H9 (cell line): ENCODE data around the gene DAZAP1. TPM values are rescaled to one million over a fixed set of nuclear protein-coding genes. Genes with fewer than 3 reads are reported as not detected.
A peak's percentile ranks its signal among the peaks of the same experiment; 100 is the strongest.

Source experiments
- DNase-seq: peaks from one replicate; pipeline ENCODE4 v3.0.0-alpha.2; 2017
- H2AFZ ChIP-seq: one replicate; pipeline ENCODE4 v1.6.1; 2013; ENCODE audit warnings: mild to moderate bottlenecking, low read length, control low read depth, moderate library complexity
- H2AK5ac ChIP-seq: 2 replicates; pipeline ENCODE4 v1.6.1; 2013; ENCODE audit warnings: low read length, control low read depth, mixed read lengths; ENCODE audit not compliant: insufficient read length
- H2BK120ac ChIP-seq: one replicate; pipeline ENCODE4 v1.6.1; 2013; ENCODE audit warnings: low read depth, mild to moderate bottlenecking, low read length, control low read depth, inconsistent platforms; ENCODE audit not compliant: poor library complexity, severe bottlenecking
- H2BK12ac ChIP-seq: 2 replicates; pipeline ENCODE4 v1.6.1; 2013; ENCODE audit warnings: low read length, control low read depth, mixed read lengths, low read depth; ENCODE audit not compliant: insufficient read length
- H2BK15ac ChIP-seq: 2 replicates; pipeline ENCODE4 v1.6.1; 2013; ENCODE audit warnings: low read depth, low read length, control low read depth
- H2BK20ac ChIP-seq: one replicate; pipeline ENCODE4 v1.6.1; 2013; ENCODE audit warnings: low read depth, mild to moderate bottlenecking, low read length, control low read depth, inconsistent platforms; ENCODE audit not compliant: poor library complexity, severe bottlenecking
- H2BK5ac ChIP-seq: 2 replicates; pipeline ENCODE4 v1.6.1; 2013; ENCODE audit warnings: low read length, control low read depth, mixed read lengths; ENCODE audit not compliant: insufficient read length
- H3K14ac ChIP-seq: 2 replicates; pipeline ENCODE4 v1.6.1; 2013; ENCODE audit warnings: low read length, control low read depth; ENCODE audit not compliant: insufficient read depth
- H3K18ac ChIP-seq: 2 replicates; pipeline ENCODE4 v1.6.1; 2013; ENCODE audit warnings: low read depth, mild to moderate bottlenecking, mixed read lengths, low read length, control low read depth; ENCODE audit not compliant: insufficient read length
- H3K23ac ChIP-seq: 2 replicates; pipeline ENCODE4 v1.6.1; 2013; ENCODE audit warnings: low read length, control low read depth, mixed read lengths, low read depth; ENCODE audit not compliant: insufficient read length
- H3K23me2 ChIP-seq: 2 replicates; pipeline ENCODE4 v1.6.1; 2013; ENCODE audit warnings: low read depth, mild to moderate bottlenecking, mixed read lengths, low read length, control low read depth; ENCODE audit not compliant: insufficient read length, poor library complexity, severe bottlenecking
- H3K27ac ChIP-seq: 2 replicates; pipeline ENCODE4 v1.5.1; 2013; ENCODE audit warnings: low read length, control low read depth, mixed read lengths, low read depth; ENCODE audit not compliant: insufficient read length
- H3K27me3 ChIP-seq: 2 replicates; pipeline ENCODE4 v1.6.1; 2013; ENCODE audit warnings: low read length, control low read depth, inconsistent platforms; ENCODE audit not compliant: insufficient read depth
- H3K4ac ChIP-seq: 2 replicates; pipeline ENCODE4 v1.6.1; 2013; ENCODE audit warnings: low read depth, mild to moderate bottlenecking, control low read depth, inconsistent platforms, low read length, moderate library complexity
- H3K4me1 ChIP-seq: 2 replicates; pipeline ENCODE4 v1.6.1; 2013; ENCODE audit warnings: low read length, control low read depth, inconsistent platforms; ENCODE audit not compliant: insufficient read depth
- H3K4me2 ChIP-seq: 2 replicates; pipeline ENCODE4 v1.6.1; 2013; ENCODE audit warnings: low read length, control low read depth, mixed read lengths; ENCODE audit not compliant: insufficient read length, insufficient read depth
- H3K56ac ChIP-seq: 2 replicates; pipeline ENCODE4 v1.6.1; 2013; ENCODE audit warnings: low read depth, mild to moderate bottlenecking, mixed read lengths, low read length, control low read depth; ENCODE audit not compliant: insufficient read length
- H3K79me1 ChIP-seq: 2 replicates; pipeline ENCODE4 v1.6.1; 2013; ENCODE audit warnings: low read depth, mild to moderate bottlenecking, moderate library complexity, low read length, control low read depth, inconsistent platforms; ENCODE audit not compliant: insufficient read depth, poor library complexity, severe bottlenecking
- H3K79me2 ChIP-seq: 2 replicates; pipeline ENCODE4 v1.6.1; 2013; ENCODE audit warnings: low read length, control low read depth, inconsistent platforms; ENCODE audit not compliant: insufficient read depth
- H3K9ac ChIP-seq: 2 replicates; pipeline ENCODE4 v1.6.1; 2013; ENCODE audit warnings: low read length, control low read depth, mixed read lengths; ENCODE audit not compliant: insufficient read length; ENCODE audit errors: extremely low read depth
- H3K9me3 ChIP-seq: one replicate; pipeline ENCODE4 v1.6.1; 2013; ENCODE audit warnings: low read depth, low read length, inconsistent platforms; ENCODE audit not compliant: control insufficient read depth
- H3T11ph ChIP-seq: one replicate; pipeline ENCODE4 v1.6.1; 2013; ENCODE audit warnings: mild to moderate bottlenecking, low read length, control low read depth, inconsistent platforms
- H4K20me1 ChIP-seq: one replicate; pipeline ENCODE4 v1.6.1; 2013; ENCODE audit not compliant: control insufficient read depth, insufficient read length, insufficient read depth
- H4K5ac ChIP-seq: 2 replicates; pipeline ENCODE4 v1.6.1; 2013; ENCODE audit warnings: low read depth, mild to moderate bottlenecking, mixed read lengths, low read length, control low read depth; ENCODE audit not compliant: insufficient read length
- H4K8ac ChIP-seq: replicated peaks from 2 replicates; pipeline ENCODE4 v1.6.1; 2013; ENCODE audit warnings: low read length, control low read depth, mixed read lengths, low read depth; ENCODE audit not compliant: insufficient read length
- H4K91ac ChIP-seq: 2 replicates; pipeline ENCODE4 v1.6.1; 2013; ENCODE audit warnings: low read depth, mild to moderate bottlenecking, moderate library complexity, mixed read lengths, low read length, control low read depth; ENCODE audit not compliant: insufficient read length
- H3K27ac Mint-ChIP-seq, 3 experiments: 2 replicates in 2 of 3; 3 replicates in 1 of 3; pipeline ENCODE4 v1.8.0; 2020 to 2021; ENCODE audit warnings: mixed read lengths in 3 of 3, mild to moderate bottlenecking in 1 of 3, moderate library complexity in 1 of 3
- H3K27me3 Mint-ChIP-seq: 2 replicates; pipeline ENCODE4 v1.8.0; 2021; ENCODE audit warnings: low read depth, mild to moderate bottlenecking, moderate library complexity, mixed read lengths
- H3K36me3 Mint-ChIP-seq, 3 experiments: 2 replicates in 2 of 3; 3 replicates in 1 of 3; pipeline ENCODE4 v1.8.0; 2020 to 2021; ENCODE audit warnings: low read depth in 3 of 3, mixed read lengths in 3 of 3; ENCODE audit not compliant: insufficient read depth in 1 of 3
- H3K4me1 Mint-ChIP-seq, 2 experiments: 2 replicates each; pipeline ENCODE4 v1.8.0; 2020; ENCODE audit warnings: mixed read lengths in 2 of 2
- H3K4me3 Mint-ChIP-seq, 2 experiments: 2 replicates in 1 of 2; 3 replicates in 1 of 2; pipeline ENCODE4 v1.8.0; 2020 to 2021; ENCODE audit warnings: mild to moderate bottlenecking in 2 of 2, mixed read lengths in 2 of 2, moderate library complexity in 1 of 2
- H3K9me3 Mint-ChIP-seq, 2 experiments: 2 replicates in 1 of 2; 3 replicates in 1 of 2; pipeline ENCODE4 v1.8.0; 2020; ENCODE audit warnings: mild to moderate bottlenecking in 2 of 2, mixed read lengths in 2 of 2, moderate library complexity in 1 of 2
- CTCF ChIP-seq: fragments of 200-600 bp; sonication (generic); conservative IDR thresholded peaks from 3 replicates; pipeline ENCODE4 v1.8.0; 2021; ENCODE audit warnings: antibody characterized with exemption, mild to moderate bottlenecking
- WGBS: extraction: QIAGEN DNeasy Blood & Tissue Kit; methylation state at CpG from one replicate; pipeline ENCODE4 v1.1.7; 2013; ENCODE audit warnings: missing lambda C conversion rate, low lambda C conversion rate, mixed read lengths; ENCODE audit not compliant: insufficient read length; ENCODE audit errors: extremely low coverage; 5-methylcytosine and 5-hydroxymethylcytosine counted together
- long read RNA-seq: library from polyadenylated mRNA; unstranded; transcript quantifications from one replicate; pipeline ENCODE4 v2.0.0, GENCODE V29; 2020
- total RNA-seq: library from RNA; stranded (reverse); gene quantifications from 2 replicates; pipeline ENCODE4 v1.2.1, GENCODE V29; 2021

The DAZAP1 gene
- 255 and 265 TPM in 2 replicates for total RNA-seq
- long read RNA-seq, transcript DAZAP1-208 (1 exons, 3,642 nt): minor isoform, 8 of 99 reads
- long read RNA-seq, transcript DAZAP1-211 (12 exons, 2,157 nt): minor isoform, 11 of 99 reads
- long read RNA-seq, transcript DAZAP1-205 (12 exons, 2,086 nt): minor isoform, 7 of 99 reads
- long read RNA-seq, transcript DAZAP1-201 (12 exons, 2,160 nt): major isoform, 24 of 99 reads
- long read RNA-seq, partial matches to known transcripts: 24 of 99 reads
- long read RNA-seq, other reads (novel, unspliced or antisense): 21 of 99 reads

- peak within 1 kb of the TSS; percentile 85 for H3K4me2 ChIP-seq
- H4K91ac ChIP-seq: no peak within 1 kb of the TSS
- H3K27ac ChIP-seq: no peak within 1 kb of the TSS
- Mint-ChIP-seq H3K27me3 (peaks cover 8% of the 10 kb centered on the region), H3K4me1 (peaks cover 31 to 38% of the 10 kb centered on the region in 2 experiments), H3K4me3 (peak within 1 kb of the TSS; percentile 92 to 98), H3K36me3 (peaks cover 16 to 25% (median 23%) of the 10 kb centered on the region in 3 experiments), H3K9me3 (no peaks in the 10 kb centered on the region), H3K27ac (peak within 1 kb of the TSS in 1 of 3 experiments; percentile 54; a peak in 3 of 7 replicates)
- no peak within 1 kb of the TSS for H3K23ac ChIP-seq
- H2BK120ac ChIP-seq: no peak within 1 kb of the TSS
- H2BK15ac ChIP-seq: no peak within 1 kb of the TSS
- H4K5ac ChIP-seq: no peak within 1 kb of the TSS
- no CpG with 5 or more reads among the region's 121 CpGs for WGBS
- peaks cover 6% of the 10 kb centered on the region for H3K23me2 ChIP-seq
- no peak within 1 kb of the TSS for H3T11ph ChIP-seq
- H3K18ac ChIP-seq: no peak within 1 kb of the TSS
- H3K56ac ChIP-seq: no peak within 1 kb of the TSS
- H2BK12ac ChIP-seq: no peak within 1 kb of the TSS
- H3K9me3 ChIP-seq: no peaks in the 10 kb centered on the region
- DNase-seq: no peak
- peaks cover 46% of the 10 kb centered on the region for H3K79me2 ChIP-seq
- no peaks in the 10 kb centered on the region for H3K79me1 ChIP-seq
- no peaks in the 10 kb centered on the region for H3K27me3 ChIP-seq
- H4K8ac ChIP-seq: no peak within 1 kb of the TSS
- no peak for TF ChIP-seq CTCF
- H2AK5ac ChIP-seq: no peak within 1 kb of the TSS
- H2BK5ac ChIP-seq: no peak within 1 kb of the TSS
- peak within 1 kb of the TSS; percentile 64 for H3K9ac ChIP-seq
- H2AFZ ChIP-seq: no peak within 1 kb of the TSS
- peak within 1 kb of the TSS; percentile 88 for H3K14ac ChIP-seq
- no peaks in the 10 kb centered on the region for H4K20me1 ChIP-seq
- no peaks in the 10 kb centered on the region; the same call in 1 of the 2 replicates for H3K4me1 ChIP-seq
- no peak within 1 kb of the TSS; the same call in 1 of the 2 replicates for H3K4ac ChIP-seq
- H2BK20ac ChIP-seq: no peak within 1 kb of the TSS
Measured at GRCh38 chr19:1407528-1408299, at the start of gene DAZAP1. Gene DAZAP1, plus strand, starts transcription at chr19:1407586. Its CDS starts 188 bp downstream, at chr19:1407774.
